Measurements from ENCODE around the gene STK16.

DNA sequence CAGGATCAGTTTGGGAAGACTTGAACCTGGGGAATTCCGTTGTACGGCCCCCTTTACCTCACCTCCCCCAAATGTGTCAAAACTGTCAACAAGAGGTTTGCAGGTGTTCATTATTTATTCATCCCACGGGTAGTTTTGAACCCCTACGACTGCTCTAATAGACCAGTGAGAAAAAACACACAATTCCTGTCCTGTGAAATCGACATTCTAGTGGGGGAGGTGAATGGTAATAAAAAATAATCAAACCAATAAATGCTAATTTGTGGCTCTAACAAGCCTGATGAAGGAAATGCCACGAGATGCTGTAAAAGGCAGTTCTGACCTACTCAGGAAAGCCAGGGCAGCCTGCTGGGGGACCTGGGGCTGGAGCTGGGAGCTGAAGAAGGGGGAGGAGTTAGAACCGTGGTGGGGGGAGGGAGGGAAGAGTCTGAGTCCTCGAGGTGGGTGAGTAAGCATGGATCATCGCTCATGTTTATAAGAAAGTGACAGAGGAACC lies 33.4 kb downstream of the STK16 start:
- TF ChIP-seq MXI1 (conservative IDR thresholded peaks at IDR 0.05; ENCODE audit: poor library complexity, severe bottlenecking) (no peak), POLR2AphosphoS5 (IDR thresholded peaks at IDR 0.05) (no peak), EP300 (conservative IDR thresholded peaks at IDR 0.05; ENCODE audit: poor library complexity, severe bottlenecking) (no peak), EZH2 (IDR thresholded peaks at IDR 0.05; ENCODE audit: borderline replicate concordance, insufficient read depth, low read length, poor library complexity, severe bottlenecking) (no peak), TAF1 (IDR thresholded peaks at IDR 0.05; ENCODE audit: low read depth) (no peak), SMC3 (conservative IDR thresholded peaks at IDR 0.05; ENCODE audit: poor library complexity) (peak; percentile 18), RAD21 (conservative IDR thresholded peaks at IDR 0.05) (no peak)
- TF ChIP-seq, protein P1, sequence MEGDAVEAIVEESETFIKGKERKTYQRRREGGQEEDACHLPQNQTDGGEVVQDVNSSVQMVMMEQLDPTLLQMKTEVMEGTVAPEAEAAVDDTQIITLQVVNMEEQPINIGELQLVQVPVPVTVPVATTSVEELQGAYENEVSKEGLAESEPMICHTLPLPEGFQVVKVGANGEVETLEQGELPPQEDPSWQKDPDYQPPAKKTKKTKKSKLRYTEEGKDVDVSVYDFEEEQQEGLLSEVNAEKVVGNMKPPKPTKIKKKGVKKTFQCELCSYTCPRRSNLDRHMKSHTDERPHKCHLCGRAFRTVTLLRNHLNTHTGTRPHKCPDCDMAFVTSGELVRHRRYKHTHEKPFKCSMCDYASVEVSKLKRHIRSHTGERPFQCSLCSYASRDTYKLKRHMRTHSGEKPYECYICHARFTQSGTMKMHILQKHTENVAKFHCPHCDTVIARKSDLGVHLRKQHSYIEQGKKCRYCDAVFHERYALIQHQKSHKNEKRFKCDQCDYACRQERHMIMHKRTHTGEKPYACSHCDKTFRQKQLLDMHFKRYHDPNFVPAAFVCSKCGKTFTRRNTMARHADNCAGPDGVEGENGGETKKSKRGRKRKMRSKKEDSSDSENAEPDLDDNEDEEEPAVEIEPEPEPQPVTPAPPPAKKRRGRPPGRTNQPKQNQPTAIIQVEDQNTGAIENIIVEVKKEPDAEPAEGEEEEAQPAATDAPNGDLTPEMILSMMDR (IDR thresholded peaks at IDR 0.05; ENCODE audit: poor library complexity, severe bottlenecking) = no peak
- TF ChIP-seq, protein P2, sequence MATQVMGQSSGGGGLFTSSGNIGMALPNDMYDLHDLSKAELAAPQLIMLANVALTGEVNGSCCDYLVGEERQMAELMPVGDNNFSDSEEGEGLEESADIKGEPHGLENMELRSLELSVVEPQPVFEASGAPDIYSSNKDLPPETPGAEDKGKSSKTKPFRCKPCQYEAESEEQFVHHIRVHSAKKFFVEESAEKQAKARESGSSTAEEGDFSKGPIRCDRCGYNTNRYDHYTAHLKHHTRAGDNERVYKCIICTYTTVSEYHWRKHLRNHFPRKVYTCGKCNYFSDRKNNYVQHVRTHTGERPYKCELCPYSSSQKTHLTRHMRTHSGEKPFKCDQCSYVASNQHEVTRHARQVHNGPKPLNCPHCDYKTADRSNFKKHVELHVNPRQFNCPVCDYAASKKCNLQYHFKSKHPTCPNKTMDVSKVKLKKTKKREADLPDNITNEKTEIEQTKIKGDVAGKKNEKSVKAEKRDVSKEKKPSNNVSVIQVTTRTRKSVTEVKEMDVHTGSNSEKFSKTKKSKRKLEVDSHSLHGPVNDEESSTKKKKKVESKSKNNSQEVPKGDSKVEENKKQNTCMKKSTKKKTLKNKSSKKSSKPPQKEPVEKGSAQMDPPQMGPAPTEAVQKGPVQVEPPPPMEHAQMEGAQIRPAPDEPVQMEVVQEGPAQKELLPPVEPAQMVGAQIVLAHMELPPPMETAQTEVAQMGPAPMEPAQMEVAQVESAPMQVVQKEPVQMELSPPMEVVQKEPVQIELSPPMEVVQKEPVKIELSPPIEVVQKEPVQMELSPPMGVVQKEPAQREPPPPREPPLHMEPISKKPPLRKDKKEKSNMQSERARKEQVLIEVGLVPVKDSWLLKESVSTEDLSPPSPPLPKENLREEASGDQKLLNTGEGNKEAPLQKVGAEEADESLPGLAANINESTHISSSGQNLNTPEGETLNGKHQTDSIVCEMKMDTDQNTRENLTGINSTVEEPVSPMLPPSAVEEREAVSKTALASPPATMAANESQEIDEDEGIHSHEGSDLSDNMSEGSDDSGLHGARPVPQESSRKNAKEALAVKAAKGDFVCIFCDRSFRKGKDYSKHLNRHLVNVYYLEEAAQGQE (IDR thresholded peaks at IDR 0.05; ENCODE audit: borderline replicate concordance) = no peak

All from neural cell (in vitro differentiated cells).